Loucy (cell line): Measurements from ENCODE around the gene L3MBTL4.

Experiments
- H2AFZ ChIP-seq: fragments of 200-600 bp; sonication (generic); 2 replicates; pipeline ENCODE4 v1.6.0; 2016; ENCODE audit warnings: antibody characterized with exemption, mild to moderate bottlenecking, low read length, moderate library complexity
- H3F3A ChIP-seq: fragments of 200-600 bp; 2 replicates; pipeline ENCODE4 v1.6.0; 2016; ENCODE audit warnings: antibody characterized with exemption, low read depth, mild to moderate bottlenecking
- H3K27me3 ChIP-seq: fragments of 200-600 bp; sonication (generic); 2 replicates; pipeline ENCODE4 v1.6.1; 2014; ENCODE audit warnings: low read length, mild to moderate bottlenecking; ENCODE audit not compliant: insufficient read depth, poor library complexity, severe bottlenecking
- H3K36me3 ChIP-seq: fragments of 200-600 bp; sonication (generic); 2 replicates; pipeline ENCODE4 v1.6.1; 2016; ENCODE audit warnings: low read length; ENCODE audit not compliant: insufficient read depth
- H3K4me1 ChIP-seq: fragments of 200-600 bp; sonication (generic); 2 replicates; pipeline ENCODE4 v1.5.1; 2014; ENCODE audit warnings: low read length, mild to moderate bottlenecking; ENCODE audit not compliant: insufficient read depth, poor library complexity, severe bottlenecking
- H3K4me2 ChIP-seq: fragments of 200-600 bp; sonication (generic); 2 replicates; pipeline ENCODE4 v1.6.0; 2014; ENCODE audit warnings: antibody characterized with exemption, low read length, low read depth, mild to moderate bottlenecking; ENCODE audit not compliant: poor library complexity, severe bottlenecking
- H3K4me3 ChIP-seq: fragments of 200-600 bp; sonication (generic); 2 replicates; pipeline ENCODE4 v1.5.1; 2014; ENCODE audit warnings: low read length, mild to moderate bottlenecking, mixed read lengths; ENCODE audit not compliant: poor library complexity, severe bottlenecking
- H3K79me2 ChIP-seq: fragments of 200-600 bp; sonication (generic); 2 replicates; pipeline ENCODE4 v1.6.1; 2014; ENCODE audit warnings: low read length; ENCODE audit not compliant: insufficient read depth
- H3K9ac ChIP-seq: fragments of 200-600 bp; sonication (generic); 2 replicates; pipeline ENCODE4 v1.6.0; 2014; ENCODE audit warnings: mild to moderate bottlenecking, low read depth, low read length, moderate library complexity; ENCODE audit not compliant: poor library complexity, severe bottlenecking
- H3K9me2 ChIP-seq: fragments of 200-600 bp; sonication (generic); replicated peaks from 2 replicates; pipeline ENCODE4 v1.6.1; 2016; ENCODE audit warnings: low read depth, low read length, mixed read lengths
- H3K9me3 ChIP-seq: fragments of 200-600 bp; sonication (generic); 2 replicates; pipeline ENCODE4 v1.6.1; 2014; ENCODE audit warnings: mild to moderate bottlenecking, antibody characterized with exemption, low read length, low read depth; ENCODE audit not compliant: insufficient read depth
- H4K20me1 ChIP-seq: fragments of 200-600 bp; sonication (generic); 2 replicates; pipeline ENCODE4 v1.6.0; 2014; ENCODE audit warnings: antibody characterized with exemption, low read length, mild to moderate bottlenecking; ENCODE audit not compliant: insufficient read depth, poor library complexity, severe bottlenecking
- EZH2phosphoT487 ChIP-seq: fragments of 200-600 bp; IDR thresholded peaks from 2 replicates; pipeline ENCODE4 v1.6.1; 2018; ENCODE audit warnings: antibody characterized with exemption, mild to moderate bottlenecking, moderate library complexity, borderline replicate concordance
- TF ChIP-seq, protein P1 (sequence below): fragments of 200-600 bp; sonication (generic); conservative IDR thresholded peaks from 2 replicates; pipeline ENCODE4 v1.5.1; 2014; ENCODE audit warnings: mild to moderate bottlenecking, antibody characterized with exemption, low read length

The L3MBTL4 gene

DNA sequence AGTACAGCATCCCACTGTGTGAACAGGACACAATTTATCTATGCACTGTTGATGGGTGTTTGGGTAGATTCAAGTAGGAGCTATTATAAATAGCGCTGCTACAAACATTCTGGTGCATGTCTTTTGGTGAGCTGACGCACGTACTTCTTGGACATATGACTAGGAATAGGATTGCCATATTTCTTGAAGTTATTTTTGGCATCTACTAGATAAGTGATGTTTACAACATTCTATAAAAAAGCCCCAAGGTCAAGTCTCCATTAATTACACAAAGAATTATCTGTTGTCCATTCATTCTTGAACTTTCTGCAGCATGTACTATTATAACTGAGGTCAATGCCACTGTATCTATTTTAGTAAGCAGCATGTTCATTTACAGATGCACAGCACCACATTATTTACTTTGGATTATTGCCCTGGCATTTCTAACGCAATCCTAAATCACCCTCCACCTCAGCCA, 293.9 kb downstream of the L3MBTL4 start:
- Histone ChIP-seq H3K36me3 (no peaks in the 10 kb centered on the region), H3K27me3 (no peaks in the 10 kb centered on the region), H2AFZ (no peak overlapping the region), H3K79me2 (no peaks in the 10 kb centered on the region), H3K4me2 (no peak overlapping the region), H3K4me3 (no peak overlapping the region), H3K9ac (no peak overlapping the region), H4K20me1 (no peaks in the 10 kb centered on the region), H3K9me2 (no peaks in the 10 kb centered on the region; the same call in 1 of the 2 replicates), H3F3A (no peaks in the 10 kb centered on the region), H3K4me1 (no peaks in the 10 kb centered on the region), H3K9me3 (no peaks in the 10 kb centered on the region)
- TF ChIP-seq EZH2phosphoT487, result no peak
- TF ChIP-seq, protein P1, sequence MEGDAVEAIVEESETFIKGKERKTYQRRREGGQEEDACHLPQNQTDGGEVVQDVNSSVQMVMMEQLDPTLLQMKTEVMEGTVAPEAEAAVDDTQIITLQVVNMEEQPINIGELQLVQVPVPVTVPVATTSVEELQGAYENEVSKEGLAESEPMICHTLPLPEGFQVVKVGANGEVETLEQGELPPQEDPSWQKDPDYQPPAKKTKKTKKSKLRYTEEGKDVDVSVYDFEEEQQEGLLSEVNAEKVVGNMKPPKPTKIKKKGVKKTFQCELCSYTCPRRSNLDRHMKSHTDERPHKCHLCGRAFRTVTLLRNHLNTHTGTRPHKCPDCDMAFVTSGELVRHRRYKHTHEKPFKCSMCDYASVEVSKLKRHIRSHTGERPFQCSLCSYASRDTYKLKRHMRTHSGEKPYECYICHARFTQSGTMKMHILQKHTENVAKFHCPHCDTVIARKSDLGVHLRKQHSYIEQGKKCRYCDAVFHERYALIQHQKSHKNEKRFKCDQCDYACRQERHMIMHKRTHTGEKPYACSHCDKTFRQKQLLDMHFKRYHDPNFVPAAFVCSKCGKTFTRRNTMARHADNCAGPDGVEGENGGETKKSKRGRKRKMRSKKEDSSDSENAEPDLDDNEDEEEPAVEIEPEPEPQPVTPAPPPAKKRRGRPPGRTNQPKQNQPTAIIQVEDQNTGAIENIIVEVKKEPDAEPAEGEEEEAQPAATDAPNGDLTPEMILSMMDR, result no peak

DNA sequence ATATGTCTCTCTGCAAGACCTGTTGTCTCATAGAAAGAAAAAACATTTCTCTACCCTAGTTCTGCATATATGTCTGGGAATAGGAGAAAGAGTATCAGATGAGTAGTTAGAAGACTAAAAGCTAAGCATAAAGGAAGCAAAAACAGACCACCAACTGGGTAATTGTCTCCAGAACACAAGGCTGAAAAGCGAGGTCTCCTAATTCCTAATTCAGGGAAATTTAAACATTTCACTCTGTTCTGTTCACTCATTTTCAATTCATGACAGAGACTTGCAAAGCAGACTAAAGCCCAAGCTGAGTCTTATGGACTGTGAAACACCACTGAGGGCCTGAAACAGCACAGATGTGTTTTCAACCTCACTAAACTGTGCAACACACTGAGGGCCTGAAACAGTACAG, 294.9 kb downstream of the L3MBTL4 start:
- no peak overlapping the region for H2AFZ ChIP-seq
- no peak overlapping the region for H3K4me3 ChIP-seq
- no peak overlapping the region for H3K9ac ChIP-seq
- H3K79me2 ChIP-seq, result no peaks in the 10 kb centered on the region
- H3K4me2 ChIP-seq, result no peak overlapping the region
- H3K36me3 ChIP-seq, result no peaks in the 10 kb centered on the region
- no peaks in the 10 kb centered on the region for H4K20me1 ChIP-seq
- H3K9me2 ChIP-seq, result no peaks in the 10 kb centered on the region; the same call in 1 of the 2 replicates
- no peaks in the 10 kb centered on the region for H3K9me3 ChIP-seq
- TF ChIP-seq, protein P1, result no peak
- TF ChIP-seq EZH2phosphoT487, result no peak
- no peaks in the 10 kb centered on the region for H3K27me3 ChIP-seq
- no peaks in the 10 kb centered on the region for H3F3A ChIP-seq
- no peaks in the 10 kb centered on the region for H3K4me1 ChIP-seq

- no peaks in the 10 kb centered on the region for H3K4me1 ChIP-seq
- H3K79me2 ChIP-seq, result no peaks in the 10 kb centered on the region
- no peak for TF ChIP-seq EZH2phosphoT487
- TF ChIP-seq, protein P1, result no peak
Measured at GRCh38 chr18:6118080-6118479, 296.6 kb downstream of the L3MBTL4 start.

More at GRCh38 chr18:6118080-6118479, 296.6 kb downstream of the L3MBTL4 start:
- Histone ChIP-seq H3K36me3 (no peaks in the 10 kb centered on the region), H3K4me3 (no peak overlapping the region), H3K4me2 (no peak overlapping the region), H3K9me2 (no peaks in the 10 kb centered on the region; the same call in 1 of the 2 replicates), H3K27me3 (no peaks in the 10 kb centered on the region), H4K20me1 (no peaks in the 10 kb centered on the region), H2AFZ (no peak overlapping the region), H3K9me3 (no peaks in the 10 kb centered on the region), H3F3A (no peaks in the 10 kb centered on the region), H3K9ac (no peak overlapping the region)
